Mammary epithelial cell (primary cell): Measurements from ENCODE around the gene PDE1C.

Experiments used
- EZH2 ChIP-seq: IDR thresholded peaks from 2 replicates; pipeline ENCODE4 v1.6.1; 2012; ENCODE audit warnings: low read length, inconsistent platforms, borderline replicate concordance
- TF ChIP-seq, protein P1 (sequence below), 2 donors: IDR thresholded peaks in 1 of 2; conservative IDR thresholded peaks in 1 of 2; 2 replicates each; pipeline ENCODE4 v1.5.1; 2011 to 2012; ENCODE audit warnings: inconsistent platforms in 2 of 2, low read length in 2 of 2, mild to moderate bottlenecking in 2 of 2, control low read depth in 1 of 2, low read depth in 1 of 2; ENCODE audit not compliant: insufficient read depth in 1 of 2; ENCODE audit errors: extremely low read depth in 1 of 2

DNA sequence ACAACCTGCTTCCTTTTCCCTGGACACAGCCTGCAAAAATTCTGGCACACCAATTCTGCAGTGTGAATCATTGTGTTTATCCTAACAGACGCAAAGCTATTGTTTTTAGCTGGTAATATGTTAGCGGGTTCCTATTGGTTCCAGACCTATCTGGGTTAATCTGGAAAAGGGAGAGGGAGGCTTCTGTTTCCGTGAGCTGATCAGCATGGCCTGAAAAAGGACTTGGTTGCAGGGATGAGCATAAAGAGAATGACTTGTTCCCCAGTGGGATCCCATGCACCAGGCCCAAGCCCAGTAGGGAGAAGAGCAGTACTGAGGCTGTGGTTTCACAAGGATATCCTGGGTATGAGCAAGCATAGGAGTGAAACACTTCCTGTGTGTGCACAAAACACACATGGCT, 78.4 kb downstream of the PDE1C start:
- TF ChIP-seq EZH2, result no peak
- TF ChIP-seq, protein P1, sequence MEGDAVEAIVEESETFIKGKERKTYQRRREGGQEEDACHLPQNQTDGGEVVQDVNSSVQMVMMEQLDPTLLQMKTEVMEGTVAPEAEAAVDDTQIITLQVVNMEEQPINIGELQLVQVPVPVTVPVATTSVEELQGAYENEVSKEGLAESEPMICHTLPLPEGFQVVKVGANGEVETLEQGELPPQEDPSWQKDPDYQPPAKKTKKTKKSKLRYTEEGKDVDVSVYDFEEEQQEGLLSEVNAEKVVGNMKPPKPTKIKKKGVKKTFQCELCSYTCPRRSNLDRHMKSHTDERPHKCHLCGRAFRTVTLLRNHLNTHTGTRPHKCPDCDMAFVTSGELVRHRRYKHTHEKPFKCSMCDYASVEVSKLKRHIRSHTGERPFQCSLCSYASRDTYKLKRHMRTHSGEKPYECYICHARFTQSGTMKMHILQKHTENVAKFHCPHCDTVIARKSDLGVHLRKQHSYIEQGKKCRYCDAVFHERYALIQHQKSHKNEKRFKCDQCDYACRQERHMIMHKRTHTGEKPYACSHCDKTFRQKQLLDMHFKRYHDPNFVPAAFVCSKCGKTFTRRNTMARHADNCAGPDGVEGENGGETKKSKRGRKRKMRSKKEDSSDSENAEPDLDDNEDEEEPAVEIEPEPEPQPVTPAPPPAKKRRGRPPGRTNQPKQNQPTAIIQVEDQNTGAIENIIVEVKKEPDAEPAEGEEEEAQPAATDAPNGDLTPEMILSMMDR (conservative IDR thresholded peaks at IDR 0.05 in 1 of 2, IDR thresholded peaks at IDR 0.05 in 1 of 2; ENCODE audit: extremely low read depth in 1 of 2, insufficient read depth in 1 of 2, low read depth in 1 of 2, low read length in 2 of 2), result no peak
